RWPE2 (cell line): ENCODE data around the gene KCNQ1OT1.

Source experiments
- ATAC-seq: fragments of 200-7000 bp; cut with Tn5 transposase; 3 replicates; pipeline ENCODE4 v1.9.1; 2021; ENCODE audit warnings: low read depth
- DNase-seq: peaks from one replicate; pipeline ENCODE4 v3.0.0-alpha.2; 2020; ENCODE audit warnings: low spot score
- H3K27ac ChIP-seq: fragments of 450-650 bp; 2 replicates; pipeline ENCODE4 v1.5.1; 2017; ENCODE audit warnings: mild to moderate bottlenecking; ENCODE audit not compliant: poor library complexity, severe bottlenecking
- H3K27me3 ChIP-seq: fragments of 250-450 bp; sonication (Bioruptor Pico); 2 replicates; pipeline ENCODE4 v1.5.1; 2021; ENCODE audit warnings: mild to moderate bottlenecking, moderate library complexity; ENCODE audit not compliant: insufficient read depth, poor library complexity, severe bottlenecking
- H3K36me3 ChIP-seq: fragments of 250-450 bp; sonication (Bioruptor Pico); 2 replicates; pipeline ENCODE4 v1.5.1; 2020; ENCODE audit warnings: low read depth, mild to moderate bottlenecking, moderate library complexity
- H3K4me1 ChIP-seq: fragments of 250-450 bp; sonication (Bioruptor Pico); 2 replicates; pipeline ENCODE4 v1.5.1; 2021; ENCODE audit warnings: mild to moderate bottlenecking, moderate library complexity; ENCODE audit not compliant: insufficient read depth, poor library complexity, severe bottlenecking
- H3K4me3 ChIP-seq: fragments of 250-450 bp; sonication (Bioruptor Pico); 2 replicates; pipeline ENCODE4 v1.5.1; 2021; ENCODE audit warnings: mild to moderate bottlenecking, moderate library complexity; ENCODE audit not compliant: severe bottlenecking
- H3K9me3 ChIP-seq: fragments of 250-450 bp; sonication (Bioruptor Pico); 2 replicates; pipeline ENCODE4 v1.5.1; 2021; ENCODE audit warnings: mild to moderate bottlenecking, moderate library complexity; ENCODE audit not compliant: severe bottlenecking
- CTCF ChIP-seq: fragments of 450-650 bp; IDR thresholded peaks from one replicate; pipeline ENCODE4 v1.5.1; 2017; ENCODE audit warnings: mild to moderate bottlenecking, moderate library complexity; ENCODE audit not compliant: poor library complexity, severe bottlenecking

KCNQ1OT1 gene

DNA sequence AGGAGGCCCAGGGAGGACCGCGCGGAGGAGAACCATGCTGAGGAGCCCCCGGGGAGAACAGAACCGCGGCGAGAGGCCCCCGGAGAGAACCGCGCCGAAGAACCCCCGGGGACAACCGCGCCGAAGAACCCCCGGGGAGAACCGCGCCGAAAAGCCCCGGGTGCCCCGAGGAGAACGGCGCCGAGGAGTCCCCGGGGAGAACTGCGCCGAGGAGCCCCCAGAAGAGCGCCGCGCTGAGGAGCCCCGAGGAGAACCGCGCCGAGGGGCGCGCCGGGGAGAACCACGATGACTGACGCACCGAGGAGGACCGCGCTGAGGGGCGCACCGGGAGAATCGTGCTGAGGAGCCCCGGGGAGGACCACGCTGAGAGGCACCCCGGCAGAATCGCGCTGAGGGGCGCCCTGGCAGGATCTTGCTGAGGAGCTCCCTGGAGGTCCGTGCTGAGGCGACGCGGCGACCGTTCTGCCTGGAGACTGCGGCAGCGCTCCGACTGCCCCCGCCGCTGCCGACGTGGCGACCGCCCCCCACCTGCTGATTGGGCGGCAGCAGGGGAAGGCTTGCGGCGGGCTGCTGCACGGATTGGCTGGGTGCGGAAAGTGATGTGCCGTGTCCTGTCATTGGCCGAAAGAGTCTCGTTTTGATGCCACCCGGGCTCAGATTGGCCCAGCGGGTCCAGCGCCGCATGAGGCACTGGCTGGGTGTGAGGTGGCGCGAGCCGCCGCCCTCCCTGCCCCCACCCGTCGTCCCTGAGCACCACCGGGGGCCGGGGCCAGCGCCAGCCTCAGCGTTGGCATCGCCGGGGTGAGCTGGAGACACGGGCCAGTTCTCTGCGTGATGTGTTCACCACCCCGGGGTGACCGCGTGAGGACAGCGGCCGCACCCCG is at the start of gene KCNQ1OT1:
Gene KCNQ1OT1 (minus strand): TSS at position 464 of the 884 bp plus-strand sequence.
- Histone ChIP-seq H3K27ac (peak within 1 kb of the TSS; percentile 49), H3K36me3 (peaks cover 4% of the 10 kb centered on the region), H3K9me3 (no peaks in the 10 kb centered on the region), H3K4me1 (peaks cover 5% of the 10 kb centered on the region), H3K4me3 (peak within 1 kb of the TSS; percentile 55), H3K27me3 (no peaks in the 10 kb centered on the region)
- no peak for TF ChIP-seq CTCF
- ATAC-seq (peak; percentile 90), DNase-seq (peak; percentile 88)

DNA sequence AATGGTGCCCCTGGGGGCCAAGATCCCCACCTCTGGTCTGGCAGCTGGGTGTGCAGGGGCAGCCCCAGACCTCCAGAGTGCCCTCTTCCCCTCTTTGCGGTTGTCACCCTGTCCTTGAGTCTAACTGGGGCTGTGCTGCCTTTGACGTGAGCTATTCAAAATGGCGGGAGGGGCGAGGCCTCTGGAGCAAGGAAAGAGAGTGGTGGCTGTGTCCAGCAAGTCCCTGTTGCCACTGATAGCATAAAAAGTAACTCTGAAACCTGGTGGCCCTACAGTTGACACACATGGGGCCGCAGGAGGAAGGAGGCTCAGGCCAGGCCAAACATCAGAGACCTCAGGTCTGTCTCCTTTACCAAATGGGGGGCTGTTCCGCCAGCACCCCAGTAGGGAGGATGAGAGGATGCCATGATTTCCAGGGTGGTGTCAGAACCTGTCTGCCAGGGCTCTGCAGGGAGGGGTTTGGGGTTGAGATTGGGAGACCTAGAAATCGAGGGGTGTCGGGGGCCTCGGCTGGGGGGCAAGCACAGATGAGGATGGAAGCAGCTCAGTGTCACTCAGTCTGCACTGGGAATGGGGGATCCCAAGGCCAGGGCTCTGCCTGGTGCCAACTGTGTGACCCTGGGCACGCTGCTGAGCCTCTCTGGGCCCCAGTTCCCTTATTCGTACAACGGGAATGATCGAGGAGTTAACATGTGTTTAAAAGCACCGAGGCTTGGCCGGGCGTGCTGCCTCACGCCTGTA is 49.2 kb upstream of the KCNQ1OT1 start:
- ATAC-seq (no peak), DNase-seq (peak; percentile 34)
- Histone ChIP-seq H3K9me3 (no peaks in the 10 kb centered on the region), H3K36me3 (no peaks in the 10 kb centered on the region), H3K27me3 (no peaks in the 10 kb centered on the region), H3K27ac (no peak overlapping the region), H3K4me3 (no peak overlapping the region), H3K4me1 (no peaks in the 10 kb centered on the region)
- no peak for TF ChIP-seq CTCF

DNA sequence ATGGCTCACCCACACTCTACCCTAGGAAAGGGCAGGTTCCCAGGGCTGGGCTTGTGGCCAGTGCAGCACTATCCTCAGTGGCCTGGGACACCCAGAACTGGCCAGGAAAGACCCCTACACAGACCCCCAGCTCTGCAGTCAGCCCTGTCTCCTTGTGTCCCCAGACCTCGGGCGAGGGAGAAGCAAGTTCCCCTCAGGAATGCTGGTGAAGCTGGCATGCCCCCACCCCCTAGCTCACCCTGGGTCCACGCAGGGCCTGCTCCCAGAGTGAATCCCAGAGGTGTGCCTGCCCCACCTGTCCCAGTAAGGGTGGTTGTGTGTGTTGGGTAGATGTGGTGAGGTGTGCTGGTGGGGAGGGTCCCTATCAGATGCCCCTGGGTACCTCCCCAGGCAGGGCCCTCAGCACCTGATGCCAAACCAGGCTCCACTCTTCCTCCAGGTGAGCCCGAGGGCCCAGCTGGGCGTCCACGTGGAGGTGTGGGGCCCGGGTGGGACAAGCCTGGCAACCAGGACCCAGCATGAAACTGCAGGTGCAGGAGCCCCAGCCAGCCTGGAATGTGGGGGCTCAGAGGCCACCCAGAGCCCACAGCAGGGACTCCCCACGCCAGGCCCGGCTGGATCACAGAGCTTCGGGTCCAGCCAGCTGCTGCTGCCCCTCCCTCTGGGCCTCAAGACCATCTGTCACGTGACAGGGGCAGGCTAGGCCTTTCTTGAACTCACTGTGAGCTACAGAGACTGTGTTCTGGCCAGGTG is 48.4 kb upstream of the KCNQ1OT1 start:
- Histone ChIP-seq H3K27ac (no peak overlapping the region), H3K4me1 (no peaks in the 10 kb centered on the region), H3K4me3 (no peak overlapping the region), H3K36me3 (no peaks in the 10 kb centered on the region), H3K9me3 (no peaks in the 10 kb centered on the region), H3K27me3 (no peaks in the 10 kb centered on the region)
- DNase-seq (peak; percentile 41), ATAC-seq (no peak)
- no peak for TF ChIP-seq CTCF

GRCh38 chr11:2747248-2748027 is 47.6 kb upstream of the KCNQ1OT1 start:
- DNase-seq (no peak), ATAC-seq (no peak)
- Histone ChIP-seq H3K4me1 (no peaks in the 10 kb centered on the region), H3K36me3 (no peaks in the 10 kb centered on the region), H3K4me3 (no peak overlapping the region), H3K27me3 (no peaks in the 10 kb centered on the region), H3K9me3 (no peaks in the 10 kb centered on the region), H3K27ac (no peak overlapping the region)
- no peak for TF ChIP-seq CTCF
